C4-2B (cell line): Measurements from ENCODE around the gene MAPKAPK2.

Experiments used
- H3K27ac ChIP-seq: fragments of 450-650 bp; 2 replicates; pipeline ENCODE4 v1.5.1; 2017
- CTCF ChIP-seq: fragments of 450-650 bp; conservative IDR thresholded peaks from 2 replicates; pipeline ENCODE4 v1.5.1; 2017; ENCODE audit warnings: mild to moderate bottlenecking
- ZFX ChIP-seq: fragments of 450-650 bp; IDR thresholded peaks from 2 replicates; pipeline ENCODE4 v1.6.1; 2017

MAPKAPK2 gene

GRCh38 chr1:206668351-206668750 lies 16.4 kb upstream of the MAPKAPK2 start:
- no peak overlapping the region for H3K27ac ChIP-seq
- no peak for TF ChIP-seq ZFX
- TF ChIP-seq CTCF = no peak

GRCh38 chr1:206668874-206669410 lies 15.8 kb upstream of the MAPKAPK2 start:
- no peak overlapping the region for H3K27ac ChIP-seq
- no peak for TF ChIP-seq ZFX
- no peak for TF ChIP-seq CTCF

- TF ChIP-seq ZFX = no peak
- TF ChIP-seq CTCF = no peak
Observed at GRCh38 chr1:206672011-206672688, 12.6 kb upstream of the MAPKAPK2 start.

GRCh38 chr1:206672844-206673758 lies 11.6 kb upstream of the MAPKAPK2 start:
- TF ChIP-seq ZFX (no peak), CTCF (no peak)
- H3K27ac ChIP-seq = no peak overlapping the region

More at GRCh38 chr1:206672011-206672688, 12.6 kb upstream of the MAPKAPK2 start:
- no peak overlapping the region for H3K27ac ChIP-seq

GRCh38 chr1:206674236-206674635 lies 10.5 kb upstream of the MAPKAPK2 start:
- no peak for TF ChIP-seq CTCF
- H3K27ac ChIP-seq = no peak overlapping the region

GRCh38 chr1:206674745-206675175 lies 9.9 kb upstream of the MAPKAPK2 start:
- no peak overlapping the region for H3K27ac ChIP-seq
- TF ChIP-seq CTCF = no peak

GRCh38 chr1:206676499-206676898 lies 8.2 kb upstream of the MAPKAPK2 start:
- H3K27ac ChIP-seq = no peak overlapping the region
- no peak for TF ChIP-seq CTCF
- TF ChIP-seq ZFX = no peak
